ENCODE data around the gene CNTLN.
"Not testable (repeated sequence)": the region's sequence is repeated elsewhere in the genome, so short reads cannot be mapped to it uniquely, and the experiment has no call there.

The CNTLN gene

GRCh38 chr9:17433526-17433925 is 298.7 kb downstream of the CNTLN start:
- no peak for DNase-seq

DNA sequence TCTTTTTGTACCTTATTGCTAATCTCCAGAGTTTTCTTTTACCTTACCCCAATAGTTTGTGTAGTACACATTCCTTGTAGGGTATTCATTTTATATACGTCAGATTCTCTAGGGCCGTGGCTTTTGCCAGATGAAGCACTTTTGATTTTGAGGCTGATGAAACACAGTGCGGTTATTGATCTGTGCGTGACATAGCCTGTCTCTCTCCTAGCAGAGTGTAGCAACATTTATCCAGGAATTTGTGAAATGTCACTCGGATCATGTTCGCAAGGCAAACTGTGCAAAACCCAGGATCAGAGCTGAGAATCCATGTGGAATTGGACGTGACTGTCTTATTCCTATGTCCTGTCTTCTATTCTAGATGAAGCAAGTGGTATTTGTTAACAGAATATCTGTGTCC is 302.0 kb downstream of the CNTLN start:
- DNase-seq: no peak

- no peak for DNase-seq
Observed at GRCh38 chr9:17437813-17438212, 303.0 kb downstream of the CNTLN start.

DNA sequence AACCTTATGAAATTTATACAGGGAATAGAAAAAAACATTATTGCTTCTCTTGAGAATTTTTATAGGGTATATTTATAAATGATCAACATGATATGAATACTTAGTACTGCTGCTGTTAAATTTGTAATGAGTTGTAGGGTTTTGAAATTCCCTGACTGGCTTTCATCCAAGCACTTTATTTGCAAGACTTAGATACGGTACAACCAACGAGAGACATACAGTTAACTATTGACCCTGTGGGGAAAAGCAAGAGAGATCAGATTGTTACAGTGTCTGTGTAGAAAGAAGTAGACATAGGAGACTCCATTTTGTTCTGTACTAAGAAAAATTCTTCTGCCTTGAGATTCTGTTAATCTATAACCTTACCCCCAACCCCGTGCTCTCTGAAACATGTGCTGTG is 310.3 kb downstream of the CNTLN start:
- not testable (repeated sequence) for DNase-seq

GRCh38 chr9:17453751-17454150 is 318.9 kb downstream of the CNTLN start:
- DNase-seq: no peak

GRCh38 chr9:17462869-17463464 is 328.1 kb downstream of the CNTLN start:
- DNase-seq: peak; percentile 11

DNA sequence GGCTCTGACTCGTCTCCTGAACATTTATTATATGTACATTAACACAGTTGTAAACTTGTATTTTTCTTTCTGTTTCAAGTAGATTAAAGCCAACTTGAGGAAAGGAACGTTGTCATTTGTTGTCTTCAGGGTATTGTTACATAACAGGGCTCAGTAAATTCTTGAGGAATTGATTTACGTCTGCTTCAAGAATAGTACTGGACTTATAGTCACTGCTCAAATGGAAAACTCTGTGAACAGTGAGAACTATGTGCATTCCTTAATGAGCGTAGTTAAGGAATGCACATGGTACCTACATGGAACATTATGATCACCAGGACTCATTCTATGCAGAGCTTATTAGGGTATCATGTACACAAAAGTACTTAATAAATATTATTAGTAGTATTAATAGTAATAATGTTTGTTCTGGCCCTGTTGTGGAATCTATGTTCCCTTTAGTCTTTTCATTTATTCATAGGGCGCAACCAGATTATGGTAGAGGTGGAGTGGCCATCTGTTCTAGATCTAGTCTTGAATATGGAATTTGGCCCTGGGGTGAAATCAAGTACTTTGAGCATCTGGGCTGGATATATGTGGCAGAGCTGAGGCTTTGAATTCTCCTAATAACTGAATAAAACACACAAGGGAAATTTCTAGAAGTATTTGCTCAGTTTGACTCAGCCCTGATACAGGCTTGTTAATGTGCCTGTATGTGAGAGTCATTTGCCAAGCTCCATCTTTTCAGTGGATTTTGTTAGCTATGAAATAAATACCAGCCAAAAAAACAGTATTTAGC is 335.4 kb downstream of the CNTLN start:
- no peak for DNase-seq

- no peak for DNase-seq
Observed at GRCh38 chr9:17472126-17472525, 337.3 kb downstream of the CNTLN start.

DNA sequence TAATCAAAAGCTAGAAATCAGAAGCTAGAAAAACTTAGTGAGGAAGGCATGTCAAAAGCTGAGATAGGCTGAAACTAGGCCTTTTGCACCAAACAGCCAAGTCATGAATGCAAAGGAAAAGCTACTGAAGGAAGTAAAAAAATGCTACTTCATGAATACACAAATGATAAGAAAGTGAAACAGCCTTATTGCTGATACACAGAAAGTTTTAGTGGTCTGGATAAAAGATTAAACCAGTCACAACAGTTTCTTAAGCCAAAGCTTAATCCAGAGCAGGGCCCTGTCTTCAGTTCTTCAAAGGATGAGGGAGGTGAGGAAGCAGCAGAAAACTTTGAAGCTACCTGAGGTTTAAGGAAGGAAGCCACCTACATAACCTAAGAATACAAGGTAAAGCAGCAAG is 341.6 kb downstream of the CNTLN start:
- DNase-seq: no peak

- no peak for DNase-seq
Observed at GRCh38 chr9:17477816-17478215, 343.0 kb downstream of the CNTLN start.

DNA sequence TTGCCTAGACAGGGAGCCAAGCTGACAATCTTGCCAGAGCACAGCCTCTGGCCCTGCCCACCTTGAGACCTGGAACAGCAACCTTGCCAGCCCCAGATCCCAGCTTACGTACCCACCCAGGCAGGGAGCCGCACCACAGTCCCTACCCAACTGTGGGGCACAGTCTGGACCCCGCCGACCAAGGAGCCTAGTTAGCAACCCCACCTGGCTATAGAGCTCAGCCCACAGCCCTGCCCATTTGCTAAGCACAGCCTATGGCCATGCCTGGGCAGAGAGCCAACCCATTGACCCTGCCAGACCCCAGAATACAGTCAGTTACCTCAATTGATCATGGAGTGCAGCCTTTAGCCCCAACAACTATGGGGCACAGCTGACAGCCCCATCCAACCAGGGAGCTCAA is 346.1 kb downstream of the CNTLN start:
- DNase-seq: no peak

DNA sequence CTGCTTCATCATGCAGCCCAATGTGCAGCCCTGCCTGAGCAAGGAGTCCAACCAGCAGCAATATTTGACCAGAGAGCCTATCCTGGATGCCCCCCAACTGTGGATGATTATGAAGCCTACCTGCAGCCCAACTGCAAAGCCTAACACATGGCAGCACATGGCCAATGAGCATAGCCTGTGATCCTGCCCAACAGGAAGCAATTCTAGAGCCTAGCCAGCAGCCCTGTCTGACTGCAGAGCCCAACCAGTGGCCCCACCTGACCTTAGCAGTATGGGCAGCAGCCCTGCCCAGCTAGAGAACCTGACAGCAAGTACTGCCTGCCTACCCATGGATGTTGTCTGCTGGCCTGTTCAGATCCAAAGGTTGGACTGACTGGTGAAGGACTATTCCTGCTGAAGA is 346.7 kb downstream of the CNTLN start:
- no peak for DNase-seq

GRCh38 chr9:17484906-17485305 is 350.1 kb downstream of the CNTLN start:
- no peak for DNase-seq

GRCh38 chr9:17486396-17486795 is 351.6 kb downstream of the CNTLN start:
- no peak for DNase-seq

DNA sequence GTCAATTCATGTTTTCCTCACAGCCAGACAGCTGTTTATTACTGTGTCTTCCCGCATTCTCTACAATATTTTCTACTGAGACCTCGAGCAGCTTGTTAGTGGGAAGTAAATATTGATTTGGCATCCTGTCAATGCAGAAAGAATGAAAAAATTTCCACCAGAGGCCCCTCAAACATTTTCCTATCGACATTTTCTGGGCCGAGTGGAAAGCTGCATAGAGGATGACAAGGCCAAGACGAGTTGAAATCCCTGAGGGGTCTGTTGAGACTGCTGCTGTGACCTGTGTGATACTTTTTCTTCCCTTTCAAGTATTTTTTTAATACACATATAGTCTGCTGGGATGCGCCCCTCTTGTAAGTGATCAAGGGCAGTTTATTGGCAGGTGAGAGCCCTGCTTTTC is 352.6 kb downstream of the CNTLN start:
- DNase-seq: peak; percentile 21

DNA sequence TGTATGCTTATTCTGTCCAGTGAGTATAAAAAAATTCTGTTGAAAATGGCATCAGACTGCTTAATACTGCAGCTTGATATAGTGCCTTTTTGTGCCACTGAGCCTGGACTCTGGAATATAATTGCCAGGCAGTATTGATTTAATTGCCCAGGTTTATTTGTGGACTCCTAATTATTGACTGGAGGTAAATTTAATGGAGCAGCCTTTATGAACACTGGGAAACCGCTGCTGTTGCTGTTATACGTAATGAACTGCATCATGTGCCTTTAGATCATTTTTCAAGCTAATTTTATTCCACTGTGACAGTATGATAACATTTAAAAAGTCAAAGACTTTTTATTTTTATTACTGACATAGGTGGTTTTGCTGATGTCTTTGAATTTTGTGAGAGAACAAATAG is 353.8 kb downstream of the CNTLN start:
- DNase-seq: no peak

DNA sequence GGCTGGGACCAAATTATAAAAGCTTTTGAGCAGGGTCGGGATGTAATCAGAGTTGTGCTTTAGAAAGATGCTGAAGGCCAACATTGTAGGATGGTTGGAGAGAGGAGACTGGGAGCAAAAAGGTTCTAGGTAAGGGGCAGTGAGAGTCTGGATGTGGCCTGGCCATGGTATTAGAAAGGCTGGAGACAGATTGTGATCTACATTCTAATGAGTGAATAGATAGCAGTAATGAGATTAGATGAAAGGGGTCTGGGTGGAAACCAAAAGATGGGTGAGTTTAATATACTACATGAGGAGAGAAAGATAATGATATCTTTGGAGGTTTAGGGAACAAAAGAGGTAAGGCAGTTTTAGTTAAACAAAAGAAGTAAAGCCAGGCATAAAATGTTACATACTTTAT is 355.3 kb downstream of the CNTLN start:
- no peak for DNase-seq

GRCh38 chr9:17491780-17492179 is 356.9 kb downstream of the CNTLN start:
- DNase-seq: no peak

DNA sequence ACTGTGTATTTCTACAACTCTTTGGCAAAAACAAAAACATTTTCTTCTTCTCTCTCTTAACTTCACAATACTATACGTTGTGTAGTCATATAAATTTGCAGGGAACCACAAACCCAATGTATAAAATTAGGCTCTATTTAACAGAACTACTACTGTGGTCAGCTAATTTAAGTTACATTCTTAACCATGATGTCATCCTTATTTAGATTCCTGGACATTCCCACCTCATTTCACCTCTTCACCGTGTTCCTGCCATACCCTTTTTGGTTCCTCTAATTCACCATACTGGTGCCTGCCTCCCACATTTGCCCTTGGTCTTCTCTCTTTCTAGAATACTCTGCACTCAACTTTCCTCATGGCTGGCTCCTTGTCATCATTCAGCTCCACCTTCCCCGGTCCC is 368.4 kb downstream of the CNTLN start:
- DNase-seq: no peak

DNA sequence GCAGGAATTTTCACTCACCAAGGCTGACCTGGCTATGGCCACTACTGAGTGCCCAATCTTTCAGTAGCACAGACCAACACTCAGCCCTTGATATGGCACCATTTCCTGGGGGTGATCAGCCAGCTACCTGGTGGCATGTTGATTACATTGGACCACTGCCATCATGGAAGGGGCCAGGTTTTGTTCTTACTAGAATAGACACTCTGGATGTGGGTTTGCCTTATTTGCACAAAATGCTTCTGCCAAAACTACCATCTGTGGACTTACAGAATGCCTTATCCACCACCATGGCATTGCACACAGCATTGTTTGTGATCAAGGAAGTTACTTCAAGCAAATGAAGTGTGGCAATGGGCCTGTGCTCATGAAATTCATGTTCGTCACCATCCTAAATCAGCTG is 374.3 kb downstream of the CNTLN start:
- no peak for DNase-seq

DNA sequence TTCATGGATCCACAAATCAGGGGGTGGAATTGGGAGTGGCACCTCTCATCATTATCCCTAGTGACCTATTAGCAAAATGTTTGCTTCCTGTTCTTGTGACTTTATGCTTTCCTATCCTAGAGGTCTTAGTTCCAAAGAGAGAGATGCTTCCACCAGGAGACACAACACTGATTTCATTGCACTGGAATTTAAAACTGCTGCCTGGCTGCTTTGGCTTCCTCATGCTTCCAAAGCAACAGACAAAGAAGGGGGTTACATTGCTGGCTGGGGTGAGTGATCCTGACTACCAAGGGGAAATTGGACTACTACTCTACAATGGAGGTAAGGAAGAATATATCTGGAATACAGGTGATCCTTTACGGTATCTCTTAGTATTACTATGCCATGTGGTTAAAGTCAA is 374.9 kb downstream of the CNTLN start:
- DNase-seq: no peak

- DNase-seq: no peak
Observed at GRCh38 chr9:17519761-17520160, 384.9 kb downstream of the CNTLN start.

GRCh38 chr9:17520268-17521064 is 385.6 kb downstream of the CNTLN start:
- DNase-seq: peak; percentile 52

All from retina (tissue), 1 donor.